ENCODE results near the gene PDE5A.

DNA sequence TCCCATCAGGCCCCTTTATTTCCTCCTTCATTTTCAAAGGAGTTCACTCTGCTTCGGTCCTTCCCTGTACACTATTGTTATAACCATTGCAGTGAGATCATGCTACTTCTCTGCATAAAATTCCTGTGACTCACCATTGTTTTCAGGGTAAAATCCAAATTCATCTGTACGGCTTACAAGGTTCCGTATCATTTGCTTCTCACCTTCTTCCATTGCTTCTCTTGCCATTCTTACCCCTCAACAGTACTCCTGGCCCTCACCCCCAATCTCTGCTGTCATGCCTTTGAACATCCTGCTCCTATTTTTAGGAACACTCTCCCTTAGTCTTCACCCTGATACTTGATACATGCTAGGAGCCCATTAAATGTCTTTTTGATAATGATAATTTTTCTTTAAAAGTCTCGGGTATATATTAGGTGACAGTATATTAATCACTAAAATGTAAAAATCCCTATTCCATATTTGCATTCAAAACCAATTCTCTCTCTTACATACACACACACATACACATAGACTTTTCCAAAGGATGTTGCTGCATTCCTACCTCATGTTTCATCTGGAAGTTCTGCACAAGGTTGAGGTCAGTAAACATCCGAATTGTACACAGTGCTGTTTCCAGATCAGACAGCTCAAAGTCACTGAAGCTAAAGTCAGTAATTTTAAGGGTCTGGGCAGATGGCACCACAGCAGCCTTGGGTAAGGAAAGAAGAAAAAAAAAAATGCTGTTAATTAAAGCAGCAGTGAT lies 103.4 kb downstream of the PDE5A start:
- TF ChIP-seq EZH2phosphoT487 (IDR thresholded peaks at IDR 0.05; ENCODE audit: borderline replicate concordance): no peak
- TF ChIP-seq, protein P1, sequence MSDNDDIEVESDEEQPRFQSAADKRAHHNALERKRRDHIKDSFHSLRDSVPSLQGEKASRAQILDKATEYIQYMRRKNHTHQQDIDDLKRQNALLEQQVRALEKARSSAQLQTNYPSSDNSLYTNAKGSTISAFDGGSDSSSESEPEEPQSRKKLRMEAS (IDR thresholded peaks at IDR 0.05): no peak
